Measurements from ENCODE around the gene AHCY.

The AHCY gene

DNA sequence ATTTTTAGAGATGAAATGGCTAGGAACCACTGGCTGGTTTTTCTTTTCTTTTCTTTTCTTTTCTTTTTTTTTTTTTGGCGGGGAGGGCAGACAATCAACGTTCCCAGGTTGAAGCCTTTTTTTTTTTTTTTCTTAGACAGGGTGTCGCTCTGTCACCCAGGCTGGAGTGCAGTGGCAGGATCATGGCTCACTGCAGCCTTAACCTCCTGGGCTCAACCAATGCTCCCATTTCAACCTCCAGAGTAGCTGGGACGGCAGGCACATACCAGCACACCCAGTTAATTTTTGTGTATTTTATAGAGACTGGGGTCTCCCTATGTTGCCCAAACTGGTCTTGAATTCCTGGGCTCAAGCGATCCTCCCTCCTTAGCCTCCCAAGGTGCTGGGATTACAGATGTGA, 41.1 kb upstream of the AHCY start:
- no peak for TF ChIP-seq SIN3A (IDR thresholded peaks at IDR 0.05; ENCODE audit: borderline replicate concordance, insufficient read depth, low read length)
- TF ChIP-seq, protein P1, sequence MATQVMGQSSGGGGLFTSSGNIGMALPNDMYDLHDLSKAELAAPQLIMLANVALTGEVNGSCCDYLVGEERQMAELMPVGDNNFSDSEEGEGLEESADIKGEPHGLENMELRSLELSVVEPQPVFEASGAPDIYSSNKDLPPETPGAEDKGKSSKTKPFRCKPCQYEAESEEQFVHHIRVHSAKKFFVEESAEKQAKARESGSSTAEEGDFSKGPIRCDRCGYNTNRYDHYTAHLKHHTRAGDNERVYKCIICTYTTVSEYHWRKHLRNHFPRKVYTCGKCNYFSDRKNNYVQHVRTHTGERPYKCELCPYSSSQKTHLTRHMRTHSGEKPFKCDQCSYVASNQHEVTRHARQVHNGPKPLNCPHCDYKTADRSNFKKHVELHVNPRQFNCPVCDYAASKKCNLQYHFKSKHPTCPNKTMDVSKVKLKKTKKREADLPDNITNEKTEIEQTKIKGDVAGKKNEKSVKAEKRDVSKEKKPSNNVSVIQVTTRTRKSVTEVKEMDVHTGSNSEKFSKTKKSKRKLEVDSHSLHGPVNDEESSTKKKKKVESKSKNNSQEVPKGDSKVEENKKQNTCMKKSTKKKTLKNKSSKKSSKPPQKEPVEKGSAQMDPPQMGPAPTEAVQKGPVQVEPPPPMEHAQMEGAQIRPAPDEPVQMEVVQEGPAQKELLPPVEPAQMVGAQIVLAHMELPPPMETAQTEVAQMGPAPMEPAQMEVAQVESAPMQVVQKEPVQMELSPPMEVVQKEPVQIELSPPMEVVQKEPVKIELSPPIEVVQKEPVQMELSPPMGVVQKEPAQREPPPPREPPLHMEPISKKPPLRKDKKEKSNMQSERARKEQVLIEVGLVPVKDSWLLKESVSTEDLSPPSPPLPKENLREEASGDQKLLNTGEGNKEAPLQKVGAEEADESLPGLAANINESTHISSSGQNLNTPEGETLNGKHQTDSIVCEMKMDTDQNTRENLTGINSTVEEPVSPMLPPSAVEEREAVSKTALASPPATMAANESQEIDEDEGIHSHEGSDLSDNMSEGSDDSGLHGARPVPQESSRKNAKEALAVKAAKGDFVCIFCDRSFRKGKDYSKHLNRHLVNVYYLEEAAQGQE (IDR thresholded peaks at IDR 0.05; ENCODE audit: insufficient read depth in 1 of 2, low read depth in 2 of 2, low read length in 2 of 2): no peak
- no peak for TF ChIP-seq TAF1 (IDR thresholded peaks at IDR 0.05; ENCODE audit: borderline replicate concordance, insufficient read depth, low read length)
- no peak for TF ChIP-seq POLR2AphosphoS5 (IDR thresholded peaks at IDR 0.05; ENCODE audit: low read depth, low read length)
- TF ChIP-seq FOXP2 (optimal IDR thresholded peaks at IDR 0.05; ENCODE audit: borderline replicate concordance, extremely low read depth, extremely low read length, insufficient read depth): no peak

DNA sequence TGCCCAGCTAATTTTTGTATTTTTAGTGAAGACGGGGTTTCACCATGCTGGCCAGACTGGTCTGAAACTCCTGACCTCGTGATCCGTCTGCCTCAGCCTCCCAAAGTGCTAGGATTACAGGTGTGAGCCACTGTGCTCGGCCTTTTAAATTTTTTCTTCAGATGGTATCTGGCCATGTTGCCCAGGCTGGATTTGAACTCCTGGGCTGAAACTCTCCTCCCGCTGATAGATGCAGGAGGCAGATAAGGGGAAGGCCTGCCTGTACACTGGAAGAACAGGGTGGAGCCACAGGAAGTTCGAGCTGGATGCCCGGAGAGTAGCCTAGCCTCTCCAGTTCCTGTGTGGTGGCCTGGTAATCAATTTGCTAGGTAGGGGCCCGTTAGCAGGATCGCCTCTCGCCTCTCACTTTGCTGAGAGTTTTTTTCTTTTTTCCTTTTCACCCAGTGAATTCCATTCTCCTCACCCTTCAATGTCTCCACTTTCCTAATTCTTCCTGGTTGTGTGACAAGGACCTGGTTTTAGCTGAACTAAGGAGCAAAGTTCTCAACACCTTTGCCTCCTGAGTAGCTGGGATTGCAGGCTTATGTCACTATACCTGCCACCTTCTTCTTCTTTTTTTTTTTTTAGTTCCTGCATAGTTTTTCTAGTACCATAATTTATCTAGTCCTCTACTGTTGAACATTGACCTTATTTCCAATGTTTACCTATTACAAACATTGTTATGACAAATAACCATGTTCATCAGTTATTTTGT, 40.5 kb upstream of the AHCY start:
- TF ChIP-seq POLR2AphosphoS5 (IDR thresholded peaks at IDR 0.05; ENCODE audit: low read depth, low read length) (no peak), FOXP2 (optimal IDR thresholded peaks at IDR 0.05; ENCODE audit: borderline replicate concordance, extremely low read depth, extremely low read length, insufficient read depth) (no peak), SIN3A (IDR thresholded peaks at IDR 0.05; ENCODE audit: borderline replicate concordance, insufficient read depth, low read length) (no peak), TAF1 (IDR thresholded peaks at IDR 0.05; ENCODE audit: borderline replicate concordance, insufficient read depth, low read length) (no peak)
- TF ChIP-seq, protein P1 (IDR thresholded peaks at IDR 0.05; ENCODE audit: insufficient read depth in 1 of 2, low read depth in 2 of 2, low read length in 2 of 2): no peak

GRCh38 chr20:34337982-34338726, 35.0 kb upstream of the AHCY start:
- TF ChIP-seq TAF1 (IDR thresholded peaks at IDR 0.05; ENCODE audit: borderline replicate concordance, insufficient read depth, low read length): no peak
- TF ChIP-seq, protein P1 (IDR thresholded peaks at IDR 0.05; ENCODE audit: insufficient read depth in 1 of 2, low read depth in 2 of 2, low read length in 2 of 2): no peak
- no peak for TF ChIP-seq FOXP2 (optimal IDR thresholded peaks at IDR 0.05; ENCODE audit: borderline replicate concordance, extremely low read depth, extremely low read length, insufficient read depth)
- TF ChIP-seq POLR2AphosphoS5 (IDR thresholded peaks at IDR 0.05; ENCODE audit: low read depth, low read length): no peak
- TF ChIP-seq SIN3A (IDR thresholded peaks at IDR 0.05; ENCODE audit: borderline replicate concordance, insufficient read depth, low read length): no peak

GRCh38 chr20:34337544-34337943, 34.4 kb upstream of the AHCY start:
- TF ChIP-seq SIN3A (IDR thresholded peaks at IDR 0.05; ENCODE audit: borderline replicate concordance, insufficient read depth, low read length): no peak
- TF ChIP-seq, protein P1 (IDR thresholded peaks at IDR 0.05; ENCODE audit: insufficient read depth in 1 of 2, low read depth in 2 of 2, low read length in 2 of 2): no peak
- no peak for TF ChIP-seq FOXP2 (optimal IDR thresholded peaks at IDR 0.05; ENCODE audit: borderline replicate concordance, extremely low read depth, extremely low read length, insufficient read depth)
- TF ChIP-seq TAF1 (IDR thresholded peaks at IDR 0.05; ENCODE audit: borderline replicate concordance, insufficient read depth, low read length): no peak
- TF ChIP-seq POLR2AphosphoS5 (IDR thresholded peaks at IDR 0.05; ENCODE audit: low read depth, low read length): no peak
